ENCODE data around the gene DPP6. TPM values are rescaled to one million over a fixed set of nuclear protein-coding genes. Genes with fewer than 3 reads are reported as not detected.

The DPP6 gene
- total RNA-seq, 1 donor from 2014 or later, result not detected

- no peak for DNase-seq (ENCODE audit: extremely low read depth, low read depth, low spot score)
These were observed 812.3 kb downstream of the DPP6 start for GRCh38 chr7:154864523-154864891.

- no peak for DNase-seq (ENCODE audit: extremely low read depth, low read depth, low spot score)
These were observed 813.9 kb downstream of the DPP6 start for GRCh38 chr7:154865984-154866685.

GRCh38 chr7:154867068-154867467 lies 814.9 kb downstream of the DPP6 start:
- no peak for DNase-seq (ENCODE audit: extremely low read depth, low read depth, low spot score)

- no peak for DNase-seq (ENCODE audit: extremely low read depth, low read depth, low spot score)
These were observed 816.7 kb downstream of the DPP6 start for GRCh38 chr7:154868921-154869320.

DNA sequence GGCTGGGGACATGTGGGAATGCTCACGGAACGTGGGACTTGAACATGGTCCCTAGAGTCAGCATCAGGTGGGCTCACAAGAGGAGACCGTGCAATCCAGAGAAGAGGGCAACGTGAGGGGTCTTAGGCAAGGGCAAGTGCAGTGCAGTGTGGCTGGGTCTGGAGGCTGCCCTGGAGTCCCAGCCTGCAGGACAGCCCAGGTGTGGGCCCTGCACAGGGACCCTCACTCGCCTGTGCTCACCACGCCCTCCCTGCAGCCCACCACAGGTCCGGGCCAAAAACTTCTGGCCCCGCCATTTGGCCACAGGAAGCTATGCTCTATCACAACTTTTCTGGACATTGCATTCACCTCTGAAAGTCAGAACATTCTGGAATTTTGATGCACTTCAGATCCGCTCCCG lies 817.2 kb downstream of the DPP6 start:
- no peak for DNase-seq (ENCODE audit: extremely low read depth, low read depth, low spot score)

DNA sequence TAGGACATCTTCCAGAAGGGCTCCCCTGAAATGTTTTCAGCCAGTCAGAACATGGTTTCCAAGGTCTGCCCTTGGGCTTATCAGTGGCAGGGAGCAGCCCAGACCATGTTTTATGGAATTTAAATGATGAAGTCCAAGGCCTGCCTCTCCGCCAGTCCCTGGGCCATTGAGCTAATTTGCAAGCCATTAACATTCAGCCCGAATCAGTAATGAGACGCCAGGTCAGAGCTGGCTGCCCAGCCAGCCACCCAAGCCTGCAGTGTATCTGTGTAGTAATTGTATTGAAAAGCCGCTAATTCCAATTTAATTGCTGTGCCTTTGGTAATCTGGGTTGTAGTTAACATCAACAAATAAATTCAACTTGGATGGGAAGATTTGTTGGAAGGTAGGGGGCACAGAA lies 819.3 kb downstream of the DPP6 start:
- DNase-seq (ENCODE audit: extremely low read depth, low read depth, low spot score), result no peak

GRCh38 chr7:154871928-154872750 lies 819.9 kb downstream of the DPP6 start:
- no peak for DNase-seq (ENCODE audit: extremely low read depth, low read depth, low spot score)

DNA sequence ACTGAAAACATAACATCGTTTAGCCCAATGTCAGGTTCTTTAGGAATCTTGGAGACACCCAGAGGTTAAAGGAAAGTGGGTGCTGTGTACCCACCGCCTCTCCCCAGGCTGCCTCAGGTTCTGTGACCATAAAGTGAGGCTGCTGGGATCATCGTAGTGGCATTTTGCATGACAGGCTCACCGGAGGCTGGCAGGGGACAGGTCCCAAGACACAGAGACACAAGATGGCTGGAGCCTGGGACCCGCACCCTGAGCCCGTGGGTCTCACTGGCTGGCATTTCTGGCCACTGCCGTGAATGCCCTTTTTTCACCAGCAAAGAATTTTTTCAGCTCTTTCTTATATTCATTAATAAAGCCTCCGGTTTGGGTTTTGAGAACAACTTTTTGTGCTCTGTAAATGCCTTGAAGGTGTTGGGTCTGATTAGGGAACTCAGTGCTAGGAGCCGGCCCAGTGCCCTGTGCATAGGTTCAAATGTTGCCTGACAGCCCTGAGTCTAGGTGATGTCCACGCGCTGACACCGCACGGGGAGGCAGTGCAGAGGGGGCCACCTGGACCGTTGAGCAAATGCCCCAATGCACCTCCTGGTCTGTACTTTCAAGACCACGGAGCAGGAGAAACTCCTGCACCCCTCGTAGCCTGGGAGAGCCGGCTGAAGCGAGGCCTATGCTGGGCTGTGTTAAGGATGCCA lies 820.8 kb downstream of the DPP6 start:
- no peak for DNase-seq (ENCODE audit: extremely low read depth, low read depth, low spot score)

DNA sequence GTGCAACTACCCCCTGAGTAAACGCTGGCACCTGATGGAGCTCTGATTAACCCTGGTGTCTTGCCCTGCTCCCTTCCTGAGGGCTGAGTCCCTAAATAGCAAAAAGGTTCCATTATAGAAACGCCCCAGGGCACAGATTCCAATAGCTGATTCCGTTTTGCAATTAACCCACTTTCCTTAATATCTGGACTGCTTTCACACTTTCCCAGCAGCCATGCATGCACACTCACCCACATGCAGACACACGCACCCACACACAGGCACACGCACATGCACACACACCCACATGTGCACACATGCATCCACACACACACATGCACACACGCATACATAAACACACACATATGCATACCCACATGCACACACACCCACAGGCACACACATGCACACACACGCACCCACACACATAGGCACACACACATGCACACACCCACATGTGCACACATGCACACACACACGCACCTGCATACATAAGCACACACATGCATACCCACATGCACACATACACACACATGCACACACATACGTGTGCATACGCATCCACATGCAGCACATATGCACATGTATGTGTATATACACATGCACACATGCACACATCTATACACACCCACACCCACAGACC lies 821.4 kb downstream of the DPP6 start:
- no peak for DNase-seq (ENCODE audit: extremely low read depth, low read depth, low spot score)

DNA sequence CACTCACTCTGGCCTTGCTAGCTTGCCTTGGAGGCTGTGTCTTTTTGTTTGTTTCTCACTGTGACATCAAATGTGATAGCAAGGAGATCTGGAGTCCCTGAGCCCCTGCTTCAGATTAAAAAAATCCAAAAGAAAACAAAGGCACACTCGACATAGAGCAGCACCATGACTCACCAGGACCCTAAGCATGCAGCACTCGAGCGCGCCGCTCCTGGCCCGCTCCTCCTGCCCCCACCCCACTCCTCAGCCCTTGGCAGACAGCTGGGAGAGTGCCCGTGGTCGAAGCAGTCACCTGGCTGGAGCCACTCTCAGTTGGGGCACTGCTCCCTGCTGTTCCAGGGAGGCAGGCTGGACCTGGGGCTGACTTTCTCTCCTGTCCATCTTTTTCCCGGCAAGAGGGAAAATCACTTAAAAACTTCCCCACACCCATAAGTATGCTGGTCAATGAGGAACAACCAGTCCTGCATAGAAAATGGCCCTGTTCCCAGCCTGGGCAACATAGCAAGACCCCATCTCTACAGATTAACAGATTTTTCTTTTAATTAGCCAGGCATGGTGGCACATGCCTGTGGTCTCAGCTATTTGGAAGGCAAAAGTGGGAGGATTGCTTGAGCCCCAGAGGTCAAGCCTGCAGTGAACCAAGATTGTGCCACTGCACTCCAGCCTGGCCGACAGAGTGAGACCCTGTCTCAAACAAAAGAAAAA lies 822.4 kb downstream of the DPP6 start:
- DNase-seq (ENCODE audit: extremely low read depth, low read depth, low spot score), result no peak

GRCh38 chr7:154875297-154875696 lies 823.1 kb downstream of the DPP6 start:
- DNase-seq (ENCODE audit: extremely low read depth, low read depth, low spot score), result no peak

- DNase-seq (ENCODE audit: extremely low read depth, low read depth, low spot score), result no peak
These were observed 824.3 kb downstream of the DPP6 start for GRCh38 chr7:154876516-154876915.

GRCh38 chr7:154877031-154877430 lies 824.8 kb downstream of the DPP6 start:
- no peak for DNase-seq (ENCODE audit: extremely low read depth, low read depth, low spot score)

GRCh38 chr7:154879629-154880028 lies 827.4 kb downstream of the DPP6 start:
- DNase-seq (ENCODE audit: extremely low read depth, low read depth, low spot score), result no peak

DNA sequence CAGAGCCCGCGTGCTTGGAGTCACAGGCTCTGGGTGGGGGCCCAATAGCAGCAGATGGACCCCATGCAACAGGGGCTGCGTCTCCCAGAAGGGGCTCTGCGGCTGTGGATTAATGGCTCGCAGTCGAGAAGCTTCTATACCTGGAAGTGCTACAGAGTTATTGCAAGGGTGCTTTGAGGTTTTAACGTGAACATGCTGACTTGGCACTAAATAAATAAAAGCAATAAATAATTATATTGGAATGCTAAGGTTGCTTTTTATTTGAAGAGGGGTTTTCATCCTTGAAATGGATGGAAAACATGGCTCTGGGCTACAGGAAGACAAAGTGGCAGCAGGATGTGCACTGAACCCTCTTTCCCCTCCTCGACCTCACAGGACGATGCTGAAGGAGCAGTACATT lies 828.3 kb downstream of the DPP6 start:
- no peak for DNase-seq (ENCODE audit: extremely low read depth, low read depth, low spot score)

DNA sequence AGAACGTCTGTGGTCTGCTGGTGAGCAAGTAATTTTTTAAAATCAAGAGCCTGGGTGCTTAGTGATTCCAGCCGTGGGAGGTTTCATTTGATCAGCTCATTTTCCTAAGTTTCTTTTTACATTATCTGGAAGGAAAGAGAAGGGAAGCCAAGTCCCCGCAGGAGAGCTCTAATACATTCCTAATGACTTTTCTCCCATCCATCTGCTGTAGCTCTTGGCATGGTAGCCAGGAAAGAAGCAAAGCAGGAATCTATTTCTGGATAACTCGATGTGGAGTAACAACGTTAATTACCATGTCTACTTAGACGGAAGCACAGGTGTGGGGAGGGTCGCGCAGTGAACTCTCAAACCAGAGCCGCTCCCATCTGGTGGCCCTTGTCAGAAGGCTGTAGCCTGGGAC lies 828.8 kb downstream of the DPP6 start:
- no peak for DNase-seq (ENCODE audit: extremely low read depth, low read depth, low spot score)

DNA sequence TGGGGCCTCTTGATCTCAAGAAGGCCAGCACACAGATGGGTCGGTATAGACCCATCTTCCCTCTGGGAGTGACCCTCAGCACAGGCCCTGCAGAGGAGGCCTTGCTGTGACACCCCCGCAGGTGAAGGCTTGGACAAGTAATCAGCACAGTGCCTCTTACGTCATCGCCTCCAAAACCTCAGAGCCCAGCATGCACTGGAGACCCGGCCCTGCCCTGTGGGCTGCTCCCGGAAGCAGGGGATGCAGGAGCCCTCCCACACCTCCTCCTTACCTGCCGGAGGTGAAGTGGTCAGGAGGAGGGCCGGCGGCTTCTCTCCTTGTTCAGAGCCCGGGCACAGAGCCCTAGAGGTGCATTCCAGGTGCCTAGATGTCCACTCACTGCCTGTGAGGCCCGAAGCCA lies 829.3 kb downstream of the DPP6 start:
- DNase-seq (ENCODE audit: extremely low read depth, low read depth, low spot score), result no peak

DNA sequence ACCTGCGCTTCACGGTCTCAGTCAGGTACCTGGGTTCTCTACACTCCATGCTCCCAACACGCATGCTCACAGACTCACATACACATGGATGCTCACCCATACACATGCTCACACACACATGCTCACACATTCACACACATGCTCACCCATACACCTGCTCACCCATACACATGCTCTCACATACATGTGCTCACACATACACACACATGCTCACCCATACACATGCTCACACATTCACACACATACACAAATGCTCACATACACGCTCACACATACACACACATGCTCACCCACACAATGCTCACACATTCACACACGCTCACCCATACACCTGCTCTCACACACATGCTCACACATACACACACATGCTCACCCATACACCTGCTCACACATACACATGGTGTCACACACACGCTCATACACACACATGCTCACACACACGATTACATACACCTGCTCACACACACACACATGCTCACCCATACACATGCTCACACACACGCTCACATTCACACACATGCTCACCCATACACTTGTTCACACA lies 830.8 kb downstream of the DPP6 start:
- no peak for DNase-seq (ENCODE audit: extremely low read depth, low read depth, low spot score)

DNA sequence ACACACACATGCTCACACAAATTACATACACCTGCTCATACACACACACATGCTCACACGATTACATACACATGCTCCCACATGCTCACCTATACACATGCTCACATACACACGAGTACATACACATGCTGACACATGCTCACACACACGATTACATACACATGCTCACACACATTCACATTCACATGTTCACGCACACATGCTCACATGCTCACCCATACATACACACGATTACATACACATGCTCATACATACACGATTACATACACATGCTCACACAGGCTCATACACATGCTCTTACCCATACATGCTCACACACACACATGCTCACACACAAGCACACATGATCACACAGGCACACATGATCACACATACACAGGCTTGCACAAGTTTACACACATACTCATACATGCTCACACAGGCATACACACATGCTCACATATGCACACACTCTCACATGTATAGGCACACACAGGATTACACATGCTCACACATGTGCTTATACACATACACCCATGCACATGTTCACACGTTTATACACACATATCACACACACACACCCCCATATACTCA lies 832.2 kb downstream of the DPP6 start:
- no peak for DNase-seq (ENCODE audit: extremely low read depth, low read depth, low spot score)

- no peak for DNase-seq (ENCODE audit: extremely low read depth, low read depth, low spot score)
These were observed 834.4 kb downstream of the DPP6 start for GRCh38 chr7:154886591-154886990.
